Activated CD8-positive, alpha-beta memory T cell treated with anti-CD3 and anti-CD28 coated beads, Interleukin-2, amount 50 U/mL, for 4 hours (primary cell): ENCODE measurements around the gene SNX30.

Experiments used
- DNase-seq: peaks from one replicate; pipeline ENCODE4 v3.0.0-alpha.2; 2020

The SNX30 gene

DNA sequence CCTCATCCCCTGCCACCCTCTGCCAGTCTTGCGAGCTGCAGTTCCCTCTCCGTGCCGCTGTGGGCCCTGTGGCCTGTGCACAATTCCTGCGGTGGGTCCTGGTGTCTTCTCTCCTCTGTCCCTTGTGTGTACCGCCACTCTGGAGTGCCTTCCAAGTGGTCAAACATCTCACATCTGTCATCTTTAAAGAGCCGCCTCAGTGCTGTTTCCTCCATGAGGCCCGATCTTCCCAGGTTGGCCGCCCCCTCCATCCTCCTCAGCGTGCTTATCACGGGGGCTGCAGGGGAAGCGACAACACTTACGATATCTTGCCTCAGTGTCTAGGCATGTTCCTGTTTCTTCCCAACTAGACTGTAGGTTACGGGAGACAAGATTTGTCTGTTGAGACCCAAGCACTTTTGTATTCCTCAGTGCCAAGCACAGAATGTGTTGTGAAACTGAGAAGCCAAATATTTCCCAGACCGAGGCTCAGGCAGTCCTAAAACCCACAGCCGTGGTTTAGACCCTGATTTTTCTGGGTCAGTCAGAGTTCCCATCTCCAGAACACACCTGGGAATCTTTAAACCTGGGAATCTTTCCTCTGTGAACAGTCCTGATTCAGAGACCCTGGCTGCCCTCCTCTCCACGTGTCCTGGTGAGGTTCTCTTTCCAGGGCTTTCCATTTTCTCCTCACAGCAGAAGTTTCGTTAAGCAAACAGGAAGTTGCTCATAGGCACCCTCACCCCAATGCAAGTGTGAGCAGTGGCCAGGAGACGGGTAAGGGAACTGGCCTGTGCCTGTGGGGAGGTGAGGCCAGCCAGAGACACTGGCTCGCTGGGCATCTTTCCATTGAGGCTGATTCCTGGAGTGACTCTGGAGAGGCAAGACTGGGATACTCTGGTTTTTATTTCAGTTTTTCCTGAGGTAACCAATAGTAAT lies 111.3 kb downstream of the SNX30 start:
- no peak for DNase-seq

DNA sequence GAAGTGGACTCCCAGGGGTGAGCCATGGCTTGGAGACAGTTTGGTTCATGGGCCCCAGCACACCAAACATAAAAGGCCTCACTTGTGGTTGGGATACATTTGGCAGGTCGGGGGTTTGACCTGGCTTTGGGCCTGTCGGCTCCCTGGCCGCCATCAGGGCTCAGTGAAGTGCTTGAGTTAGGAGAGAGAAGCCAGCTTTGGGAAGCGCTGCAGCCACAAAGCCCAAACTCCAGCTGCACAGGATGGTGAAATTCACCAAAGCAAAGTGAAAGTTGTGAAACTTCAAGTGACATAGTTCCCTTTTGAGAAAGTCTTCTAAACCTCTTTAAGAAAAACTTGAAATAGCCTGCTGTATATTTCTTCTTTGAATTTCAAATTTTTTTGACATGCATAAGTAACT lies 112.7 kb downstream of the SNX30 start:
- no peak for DNase-seq

DNA sequence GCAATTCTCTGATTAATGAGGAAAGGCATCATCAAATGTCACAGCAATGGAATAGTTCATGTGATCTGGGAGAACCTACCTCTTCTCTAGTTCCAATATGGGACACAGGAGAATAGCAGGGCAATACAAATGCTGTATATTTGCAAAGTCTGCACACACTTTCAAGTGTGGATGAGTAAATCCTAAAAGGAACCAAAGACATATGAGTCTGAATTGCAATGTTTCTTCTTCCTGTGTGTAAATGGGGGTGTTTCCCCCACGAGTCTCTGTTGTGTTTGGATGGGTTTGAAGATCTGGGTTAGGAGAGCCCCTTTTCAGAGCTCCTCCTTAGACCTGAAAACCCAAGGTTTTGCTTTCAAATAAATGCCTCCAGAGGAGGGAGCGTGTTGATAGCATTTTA lies 113.2 kb downstream of the SNX30 start:
- no peak for DNase-seq

DNA sequence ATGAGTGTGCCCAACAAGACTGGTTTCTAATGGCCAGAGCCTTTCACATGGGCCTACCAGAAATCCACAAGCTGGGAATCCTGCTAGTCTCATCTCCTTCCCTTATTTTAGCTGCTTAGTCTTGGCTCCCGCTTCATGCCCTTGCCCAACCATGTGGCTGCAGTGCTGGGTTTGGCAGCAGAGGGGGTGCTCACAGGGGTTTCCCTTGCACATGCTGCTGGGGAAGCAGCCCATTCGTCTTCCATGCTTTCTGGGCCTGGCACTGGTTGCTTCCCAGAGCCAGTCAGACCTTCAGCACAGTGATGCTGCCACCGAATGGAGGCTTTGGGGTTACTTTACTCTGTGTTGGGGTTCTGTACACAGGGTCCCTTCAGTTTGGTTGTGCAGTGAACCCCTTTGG lies 113.8 kb downstream of the SNX30 start:
- DNase-seq = no peak

DNA sequence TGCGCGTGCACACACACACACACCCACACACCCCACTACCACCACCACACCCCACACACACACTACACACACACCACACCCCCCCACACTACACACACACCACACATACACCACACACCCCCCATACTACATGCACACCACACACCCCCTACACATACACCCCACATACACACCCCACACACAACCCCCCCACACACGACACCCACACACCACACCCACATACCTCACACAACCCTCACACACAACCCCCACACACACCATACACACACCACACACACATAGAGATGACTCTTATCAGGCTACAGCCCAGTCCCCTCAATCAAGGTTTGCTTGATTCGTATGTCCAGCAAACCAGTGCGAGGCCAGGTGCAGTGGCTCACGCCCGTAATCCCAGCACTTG lies 114.4 kb downstream of the SNX30 start:
- DNase-seq = no peak

DNA sequence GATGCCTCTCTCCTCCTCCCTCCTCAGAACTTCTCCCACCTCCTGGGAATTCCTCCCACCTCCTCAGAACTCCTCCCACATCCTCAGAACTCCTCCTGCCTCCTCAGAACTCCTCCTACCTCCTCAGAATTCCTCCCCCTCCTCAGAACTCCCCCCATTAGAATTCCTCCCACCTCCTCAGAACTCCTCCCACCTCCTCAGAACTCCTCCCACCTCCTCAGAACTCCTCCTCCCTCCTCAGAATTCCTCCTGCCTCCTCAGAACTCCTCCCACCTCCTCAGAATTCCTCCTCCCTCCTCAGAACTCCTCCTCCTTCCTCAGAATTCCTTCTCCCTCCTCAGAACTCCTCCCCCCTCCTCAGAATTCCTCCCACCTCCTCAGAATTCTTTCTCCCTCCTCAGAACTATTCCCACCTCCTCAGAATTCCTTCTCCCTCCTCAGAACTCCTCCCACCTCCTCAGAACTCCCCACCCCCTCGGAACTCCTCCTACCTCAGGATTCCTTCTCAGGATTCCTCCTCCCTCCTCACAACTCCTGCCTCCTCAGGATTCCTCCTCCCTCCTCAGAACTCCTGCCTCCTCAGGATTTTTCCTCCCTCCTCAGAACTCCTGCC lies 116.2 kb downstream of the SNX30 start:
- DNase-seq = no peak

DNA sequence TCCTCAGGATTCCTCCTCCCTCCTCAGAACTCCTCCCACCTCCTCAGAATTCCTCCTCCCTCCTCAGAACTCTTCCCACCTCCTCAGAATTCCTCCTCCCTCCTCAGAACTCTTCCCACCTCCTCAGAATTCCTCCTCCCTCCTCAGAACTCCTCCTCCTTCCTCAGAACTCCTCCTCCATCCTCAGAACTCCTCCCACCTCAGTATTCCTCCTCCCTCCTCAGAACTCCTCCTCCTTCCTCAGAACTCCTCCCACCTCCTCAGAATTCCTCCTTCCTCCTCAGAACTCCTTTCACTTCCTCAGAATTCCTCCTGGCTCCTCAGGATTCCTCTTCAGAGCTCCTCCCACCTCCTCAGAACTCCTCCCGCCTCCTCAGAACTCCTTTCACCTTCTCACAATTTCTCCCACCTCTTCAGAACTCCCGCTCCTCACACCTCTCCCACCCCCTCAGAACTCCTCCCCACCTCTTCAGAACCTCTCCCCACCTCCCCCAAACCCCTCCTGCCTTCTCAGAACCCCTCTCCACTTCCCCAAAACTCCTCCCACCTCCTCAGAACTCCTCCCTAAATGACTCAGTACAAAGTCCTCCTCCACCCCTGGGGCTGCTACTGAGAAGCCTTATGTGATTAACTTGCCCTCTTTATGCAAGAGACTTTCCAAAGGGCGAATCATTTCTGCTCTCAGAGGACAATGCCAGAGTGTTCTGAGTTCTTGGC lies 116.9 kb downstream of the SNX30 start:
- no peak for DNase-seq

DNA sequence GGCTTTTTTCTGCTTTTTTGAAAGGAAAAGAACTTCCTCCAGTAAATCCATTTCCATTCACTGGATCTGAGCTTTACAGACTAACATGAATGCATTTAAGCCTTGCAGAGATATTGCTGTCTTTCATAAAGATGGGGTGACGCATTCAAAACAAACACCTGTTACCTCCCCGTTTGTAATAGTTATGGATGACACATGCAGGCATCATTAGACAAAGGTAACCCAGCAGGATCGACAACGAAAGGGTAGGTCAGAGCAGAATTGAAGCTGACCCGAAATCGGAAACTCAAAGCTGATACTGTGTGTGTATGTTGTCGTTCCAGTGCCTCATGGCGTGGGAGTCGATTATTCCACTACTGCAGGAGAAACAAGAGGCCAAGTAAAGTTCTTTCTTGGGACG lies 117.9 kb downstream of the SNX30 start:
- no peak for DNase-seq

DNA sequence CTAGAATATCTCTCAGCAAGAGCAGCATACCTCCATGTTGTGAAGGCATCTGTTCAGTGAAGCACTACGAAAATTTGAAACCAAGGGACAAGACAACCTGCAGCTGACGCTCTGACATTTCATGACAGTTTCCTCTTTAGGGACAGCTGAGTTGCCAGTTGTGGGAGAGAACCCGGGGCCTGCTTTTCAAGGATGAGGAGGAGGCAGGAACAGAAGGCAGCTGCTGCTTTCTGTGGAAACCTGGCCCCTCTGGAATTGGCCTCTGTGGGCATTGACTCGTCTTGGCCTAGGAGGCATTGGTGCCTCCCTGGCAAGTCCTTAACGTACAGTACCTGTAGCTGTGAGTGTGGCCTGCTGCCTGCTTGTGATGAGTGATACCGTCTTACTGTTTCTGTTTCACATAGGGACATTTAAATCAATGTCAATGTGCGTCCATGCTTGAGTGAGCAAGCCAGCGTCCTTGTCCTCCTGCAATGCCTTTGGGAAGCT lies 118.5 kb downstream of the SNX30 start:
- DNase-seq = no peak

DNA sequence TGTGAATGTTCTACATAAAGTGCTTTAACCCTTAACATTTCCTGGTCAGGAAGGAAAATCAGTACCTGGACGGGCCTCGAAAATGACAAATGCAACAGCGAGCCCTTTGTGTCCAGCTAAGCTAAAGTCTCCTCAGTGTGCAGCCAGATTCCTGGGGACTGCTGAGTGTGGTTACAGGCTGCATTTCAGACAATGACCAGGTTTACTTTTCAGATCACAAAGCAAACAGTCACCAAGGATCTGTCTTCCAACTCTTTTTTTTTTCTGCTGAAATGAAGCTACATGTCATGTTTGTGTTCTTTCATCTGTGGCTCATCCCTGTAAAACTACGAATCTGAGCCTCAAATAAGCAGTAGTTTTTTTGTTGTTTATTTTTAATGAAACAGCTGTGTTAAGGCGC lies 119.4 kb downstream of the SNX30 start:
- no peak for DNase-seq

DNA sequence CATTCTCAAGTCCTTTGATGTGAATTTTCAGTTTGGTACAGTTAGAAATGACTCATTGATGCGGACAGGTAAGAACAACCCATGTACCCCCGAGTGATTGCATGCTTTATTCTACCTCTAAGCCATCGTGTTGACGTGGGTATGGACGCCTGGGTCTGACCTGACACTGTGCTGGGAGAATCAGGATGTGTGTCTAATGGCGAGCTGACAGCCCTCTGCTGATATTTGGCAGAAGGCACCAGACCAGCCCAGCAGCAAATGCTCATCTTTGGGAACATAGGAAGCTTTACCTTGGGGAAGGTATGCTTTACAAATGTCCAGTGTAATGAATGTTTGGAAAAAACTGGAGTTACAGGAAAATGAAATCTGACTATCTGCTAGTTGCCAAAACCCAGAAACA lies 120.0 kb downstream of the SNX30 start:
- no peak for DNase-seq

DNA sequence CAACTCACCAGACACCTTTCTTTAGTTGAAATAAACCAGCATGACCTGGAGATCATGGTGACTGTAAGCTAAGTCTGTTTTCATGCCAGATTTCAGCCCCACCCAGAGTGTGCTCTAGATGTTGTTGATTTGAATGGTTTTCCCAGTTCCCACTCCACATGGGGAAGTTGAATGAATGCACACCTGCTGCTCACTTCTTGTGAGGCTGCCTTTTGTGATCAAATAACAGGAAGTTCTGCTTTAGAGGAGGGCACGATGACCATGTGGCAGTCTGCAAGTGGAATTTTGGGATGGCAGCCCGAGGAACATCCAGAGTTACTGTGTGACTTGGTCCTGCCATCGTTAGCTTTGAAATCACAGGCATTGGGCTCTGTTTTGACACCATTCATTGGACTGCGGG lies 121.5 kb downstream of the SNX30 start:
- no peak for DNase-seq

DNA sequence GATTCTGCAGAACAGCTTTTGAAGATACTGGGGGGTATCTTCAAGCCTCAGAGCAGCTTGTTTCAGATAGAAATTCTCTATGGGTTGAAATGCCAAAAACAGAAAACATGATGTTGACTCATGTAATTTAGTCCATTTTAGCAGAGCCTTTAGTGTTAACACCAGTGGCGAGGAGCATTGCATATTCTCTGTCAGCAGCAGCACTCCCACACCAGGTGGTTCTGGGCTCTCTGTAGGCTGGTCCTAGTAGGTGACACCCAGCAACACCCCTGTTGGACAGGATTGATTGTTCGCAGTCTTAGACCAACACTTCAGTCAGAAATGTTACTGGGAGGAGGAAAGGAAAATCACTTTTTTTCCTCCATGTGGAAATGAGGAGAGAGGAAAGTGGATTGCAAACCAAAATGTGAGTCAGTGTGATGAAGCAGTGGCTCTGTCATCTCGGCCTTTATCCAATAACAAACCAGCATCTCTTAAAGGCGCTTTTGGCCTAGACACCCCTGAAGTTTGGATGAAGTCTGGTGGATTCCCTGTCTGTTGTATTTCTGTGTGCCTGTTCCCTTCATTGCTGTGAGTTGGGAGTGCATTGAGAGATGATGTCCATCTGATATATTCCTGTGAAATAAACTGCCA lies 123.3 kb downstream of the SNX30 start:
- no peak for DNase-seq

DNA sequence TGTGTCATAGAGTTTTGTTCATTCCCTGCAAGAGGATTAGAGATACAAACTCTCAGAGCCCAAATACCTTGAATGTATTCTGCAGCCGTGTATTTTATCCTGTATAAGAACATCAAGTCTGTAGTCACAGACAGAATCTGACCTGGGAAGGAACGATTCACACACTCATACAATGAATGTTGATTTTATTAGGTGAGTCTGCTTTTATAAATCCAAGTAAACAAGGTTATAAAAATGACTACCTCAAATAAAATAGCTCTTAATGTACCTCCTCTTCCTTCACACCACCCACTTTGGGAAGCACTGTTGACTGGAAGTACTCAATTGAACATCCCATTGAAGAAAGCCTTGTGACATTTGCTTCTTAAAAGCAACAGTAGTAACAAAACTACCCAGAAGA lies 128.2 kb downstream of the SNX30 start:
- DNase-seq = no peak

DNA sequence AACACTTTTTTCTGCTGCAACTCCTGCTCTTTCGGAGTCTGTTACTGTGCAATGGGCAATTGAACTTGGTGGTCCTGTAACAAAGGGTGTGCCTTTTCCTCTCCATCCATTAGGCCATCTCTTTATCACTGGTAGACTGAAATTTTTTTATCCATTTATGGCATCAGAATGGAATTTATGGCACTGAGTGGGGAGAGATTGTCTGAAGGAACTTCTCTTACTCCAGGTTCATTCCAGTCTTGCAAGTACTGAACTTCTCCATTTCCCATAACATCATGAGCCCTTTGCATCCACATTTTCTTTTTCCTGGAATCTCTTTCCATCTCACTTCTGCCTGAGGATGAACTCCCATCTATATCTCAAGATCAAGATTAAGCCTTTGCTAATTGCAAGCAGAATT lies 130.1 kb downstream of the SNX30 start:
- no peak for DNase-seq

DNA sequence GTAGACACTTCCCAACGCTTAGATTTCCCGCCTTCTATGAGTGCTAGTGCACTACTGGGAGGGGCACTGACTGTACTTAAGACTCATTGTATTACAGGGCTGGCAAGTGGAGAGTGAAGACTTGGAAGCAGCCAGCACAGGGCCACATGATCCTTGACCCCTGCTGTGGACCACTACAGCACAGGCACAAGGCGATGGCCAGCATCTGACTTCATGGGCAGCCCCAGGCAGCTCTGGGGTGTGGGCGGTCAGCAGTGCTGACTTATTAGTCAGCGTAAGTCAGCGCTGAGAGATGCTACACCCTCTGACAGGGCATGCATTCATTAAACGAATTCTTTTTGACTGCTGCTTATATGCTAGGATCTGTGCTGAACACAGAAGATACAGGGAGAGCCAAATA lies 130.8 kb downstream of the SNX30 start:
- no peak for DNase-seq

DNA sequence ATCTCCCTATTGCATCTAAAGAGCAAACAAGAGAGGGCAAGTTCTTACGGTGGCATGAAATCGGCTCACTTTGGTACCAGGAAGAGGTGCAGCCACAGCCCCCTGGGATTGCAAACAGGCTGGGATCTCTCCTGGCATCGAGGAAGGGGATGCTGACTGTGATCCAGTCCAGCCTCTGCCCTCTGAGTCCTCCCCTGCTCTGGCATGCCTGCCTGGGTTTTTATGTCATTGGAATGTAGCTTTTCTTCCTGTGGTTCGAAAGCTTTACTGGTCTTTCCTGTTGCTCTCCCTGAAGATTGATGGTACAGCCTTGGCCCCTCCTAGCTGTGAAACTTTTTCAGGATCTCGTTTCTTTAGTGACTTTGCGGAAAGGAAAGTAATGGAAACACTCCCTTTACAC lies 133.5 kb downstream of the SNX30 start:
- no peak for DNase-seq

DNA sequence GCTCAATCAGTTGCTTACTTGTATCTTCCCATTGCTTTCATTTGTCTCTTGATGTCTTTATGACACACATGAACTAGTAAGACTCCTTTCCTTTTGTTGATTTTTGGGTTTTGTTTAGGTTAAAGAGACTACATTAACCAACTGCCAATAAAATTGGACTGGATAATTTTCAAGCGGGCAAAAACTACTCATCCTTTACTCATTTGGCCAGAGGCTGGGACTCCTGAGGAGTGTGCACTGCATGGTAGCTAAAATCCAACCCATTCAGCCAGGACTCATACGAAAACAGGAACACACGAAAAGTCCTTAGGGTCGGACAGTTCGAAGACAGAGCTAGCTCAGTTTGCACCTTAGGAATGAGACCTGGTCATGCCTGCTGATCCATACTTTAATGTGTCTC lies 134.2 kb downstream of the SNX30 start:
- no peak for DNase-seq

DNA sequence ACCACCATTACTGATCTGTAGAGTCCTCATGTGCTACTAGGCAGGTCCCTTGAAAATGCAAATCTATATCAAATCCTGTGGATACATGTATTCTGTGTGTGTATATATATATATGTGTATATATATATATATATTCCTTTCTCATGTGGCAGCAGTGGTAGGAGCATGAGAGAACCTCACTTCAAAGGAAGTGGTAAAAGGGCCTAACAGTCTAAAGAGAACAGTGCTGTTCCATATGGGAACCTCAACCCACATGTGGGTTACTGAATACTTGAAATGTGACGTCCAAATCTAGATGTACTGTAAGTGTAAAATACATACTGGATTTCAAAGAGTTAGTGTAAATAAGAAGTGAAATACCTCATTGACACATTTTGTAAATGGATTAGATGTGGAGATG lies 134.8 kb downstream of the SNX30 start:
- no peak for DNase-seq

DNA sequence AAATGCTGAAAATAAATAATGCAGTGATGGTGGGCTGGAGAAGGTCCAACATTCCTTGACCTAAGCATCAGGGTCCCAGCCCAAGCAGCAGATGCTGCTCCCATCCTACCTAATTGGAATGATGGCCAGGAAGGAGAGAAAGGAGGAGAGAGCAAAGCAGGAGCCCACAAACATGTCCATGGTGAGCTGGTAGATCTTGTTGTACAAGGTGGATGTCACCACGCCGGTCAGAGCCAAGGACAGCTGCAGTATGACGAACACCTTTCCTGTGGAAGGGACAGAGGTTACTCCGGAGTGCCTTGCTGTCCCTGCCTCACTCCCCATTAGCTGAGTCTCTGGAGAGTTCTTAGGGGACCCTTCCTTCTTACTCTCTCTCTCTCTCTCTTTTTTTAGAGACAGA lies 135.8 kb downstream of the SNX30 start:
- no peak for DNase-seq

DNA sequence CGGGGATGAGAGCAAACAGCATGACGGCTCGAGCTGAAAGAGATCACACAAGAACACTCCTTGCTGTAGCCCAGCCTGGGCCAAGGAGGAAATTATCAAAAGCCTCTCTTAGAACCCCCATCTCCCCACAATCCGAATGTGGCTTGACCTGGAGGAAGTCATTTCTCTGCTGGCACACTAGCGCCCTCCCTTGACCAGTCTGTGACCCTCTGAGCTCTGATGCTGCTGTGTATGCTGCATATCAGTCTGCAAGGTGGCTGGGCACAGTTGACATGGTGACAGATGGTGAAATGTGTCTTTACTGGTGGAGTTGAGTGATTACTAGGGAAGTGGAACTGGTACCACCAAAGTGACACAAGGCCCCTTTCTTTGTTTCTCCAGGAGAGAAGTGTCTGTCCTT lies 136.8 kb downstream of the SNX30 start:
- no peak for DNase-seq

DNA sequence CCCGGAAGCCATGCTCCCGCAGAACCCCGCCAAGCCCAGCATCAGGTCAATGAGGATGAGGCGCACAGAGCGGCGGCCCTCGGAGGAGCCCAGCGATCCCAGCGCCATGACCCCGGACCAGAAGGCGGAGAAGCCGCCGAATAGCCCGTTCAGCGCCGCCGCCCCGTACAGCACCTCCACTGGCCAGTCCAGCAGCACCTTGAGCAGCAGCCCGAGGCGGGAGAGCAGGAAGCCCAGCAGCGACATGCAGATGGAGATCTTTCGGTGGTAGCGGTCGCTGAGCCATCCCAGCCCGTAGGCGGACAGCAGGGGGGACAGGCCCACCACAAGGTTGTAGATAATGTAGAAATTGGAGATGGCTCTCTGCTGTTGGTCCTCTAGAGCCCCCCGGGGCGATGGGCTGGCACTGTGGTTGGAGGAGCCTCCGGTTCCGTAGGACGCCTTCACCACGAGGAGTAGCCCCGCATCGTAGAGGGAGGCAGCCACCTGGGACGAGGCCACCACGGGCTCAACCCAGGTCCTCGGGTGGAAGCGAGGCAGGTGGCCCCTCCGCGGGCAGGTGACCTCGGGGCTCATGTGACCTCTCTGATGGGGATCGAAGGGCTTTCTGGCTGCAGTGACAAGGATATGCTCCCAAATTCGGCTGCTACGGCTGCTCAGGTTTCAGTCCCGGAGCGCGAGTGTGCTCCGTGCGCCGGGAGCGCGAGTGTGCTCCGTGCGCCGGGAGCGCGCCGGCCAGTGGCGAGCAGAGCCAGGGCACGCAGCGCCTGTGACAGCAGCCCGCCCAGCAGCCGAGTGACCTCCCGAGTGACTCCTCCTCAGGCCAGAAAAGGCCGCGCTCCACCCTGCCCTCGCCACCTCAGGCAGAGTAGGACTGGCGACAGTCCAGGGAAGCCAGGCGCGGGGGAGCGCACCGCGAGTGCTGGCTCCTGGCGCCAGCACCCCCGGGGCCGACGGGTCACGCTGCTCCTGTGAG lies 139.8 kb downstream of the SNX30 start, which contains the start of gene SLC46A2:
Gene SLC46A2 (minus strand): TSS at position 771 of the 976 bp plus-strand sequence. CDS start 195 bp downstream, at position 576.
- DNase-seq = no peak
